NCI-H1048 (cell line): Measurements from ENCODE around the gene ABHD6.
"Not testable (repeated sequence)": the region's sequence is repeated elsewhere in the genome, so short reads cannot be mapped to it uniquely, and the experiment has no call there.

Source experiments
- DNase-seq: peaks from one replicate; lab custom pipeline; 2025; lab: John Stamatoyannopoulos, UW

Gene ABHD6

DNA sequence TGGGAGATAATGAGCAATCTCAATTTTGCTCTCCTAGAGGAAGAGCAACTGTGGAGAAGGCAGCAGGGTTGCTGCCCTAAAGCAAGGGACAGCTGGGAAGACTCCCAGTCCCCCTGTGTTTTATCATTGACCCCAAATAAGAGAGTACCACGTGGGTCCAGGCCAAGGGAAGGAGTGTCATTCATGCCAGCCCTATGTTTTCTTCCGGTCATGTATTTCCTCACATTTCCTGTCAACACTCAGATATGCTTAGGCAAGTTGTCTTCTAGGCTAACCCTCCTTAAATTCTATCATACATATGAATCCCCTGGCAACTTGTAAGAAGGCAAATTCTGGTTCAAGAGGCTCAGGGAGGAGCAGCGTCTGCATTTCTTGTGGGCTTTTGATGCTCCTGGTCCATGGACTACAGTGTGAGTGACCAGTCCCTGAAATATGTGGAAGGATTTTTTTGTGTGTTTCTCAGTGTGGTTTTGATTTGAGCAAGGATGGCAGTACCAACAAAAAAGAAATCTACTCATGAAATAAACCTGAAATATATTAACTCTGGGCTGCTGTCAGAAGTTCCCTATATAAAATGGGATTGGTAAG lies 36.5 kb downstream of the ABHD6 start:
- DNase-seq: no peak

DNA sequence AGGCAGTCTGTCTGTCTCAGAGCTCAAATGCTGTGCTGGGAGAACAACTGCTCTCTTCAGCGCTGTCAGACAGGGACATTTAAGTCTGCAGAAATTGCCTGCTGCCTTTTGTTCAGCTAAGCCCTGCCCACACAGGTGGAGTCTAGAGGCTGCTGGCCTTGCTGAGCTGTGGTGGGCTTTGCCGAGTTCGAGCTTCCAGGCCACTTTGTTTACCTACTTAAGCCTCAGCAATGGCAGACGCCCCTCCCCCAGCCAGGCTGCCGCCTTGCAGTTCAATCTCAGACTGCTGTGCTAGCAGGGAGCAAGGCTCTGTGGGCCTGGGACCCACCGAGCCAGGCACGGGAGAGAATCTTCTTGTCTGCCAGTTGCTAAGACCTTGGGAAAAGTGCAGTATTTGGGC lies 43.5 kb downstream of the ABHD6 start:
- no peak for DNase-seq

DNA sequence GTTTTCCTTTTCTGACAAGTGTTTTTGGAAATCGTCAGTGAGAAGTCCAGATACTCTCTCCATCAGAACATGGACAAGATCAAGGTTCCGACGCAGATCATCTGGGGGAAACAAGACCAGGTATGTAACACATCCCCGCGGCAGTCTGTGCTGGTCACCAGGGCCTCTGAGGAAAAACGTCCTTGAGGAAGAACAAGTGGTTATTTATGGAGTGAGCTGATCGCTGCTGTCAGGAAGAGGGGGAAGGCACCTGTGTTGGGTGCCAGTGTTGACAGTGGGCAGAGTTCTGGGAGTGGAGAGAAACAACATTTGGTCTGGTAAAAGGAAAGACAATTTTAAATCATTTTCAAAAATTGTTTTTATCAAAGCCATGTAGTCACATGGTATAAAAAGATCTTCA lies 47.7 kb downstream of the ABHD6 start:
- DNase-seq: no peak

DNA sequence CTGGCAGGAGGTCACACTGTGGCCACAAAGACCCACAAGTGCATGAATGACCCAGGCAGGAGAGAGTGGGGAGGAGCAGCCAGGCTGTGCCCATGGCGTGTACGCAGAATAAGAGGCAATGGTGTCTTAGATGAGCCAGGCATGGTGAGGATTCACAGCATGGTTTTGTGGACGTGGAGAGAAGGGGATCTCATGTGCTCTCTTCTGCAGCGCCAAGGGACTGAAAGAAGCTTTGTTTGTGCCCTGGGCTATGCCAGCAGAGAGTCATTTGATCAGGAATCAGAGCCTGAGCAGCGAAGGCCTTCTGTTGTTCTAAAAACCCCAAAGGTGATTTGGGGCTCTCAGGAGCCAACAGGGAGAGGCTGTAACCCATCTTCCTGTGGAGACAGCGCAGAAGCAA lies 49.8 kb downstream of the ABHD6 start:
- DNase-seq: no peak

DNA sequence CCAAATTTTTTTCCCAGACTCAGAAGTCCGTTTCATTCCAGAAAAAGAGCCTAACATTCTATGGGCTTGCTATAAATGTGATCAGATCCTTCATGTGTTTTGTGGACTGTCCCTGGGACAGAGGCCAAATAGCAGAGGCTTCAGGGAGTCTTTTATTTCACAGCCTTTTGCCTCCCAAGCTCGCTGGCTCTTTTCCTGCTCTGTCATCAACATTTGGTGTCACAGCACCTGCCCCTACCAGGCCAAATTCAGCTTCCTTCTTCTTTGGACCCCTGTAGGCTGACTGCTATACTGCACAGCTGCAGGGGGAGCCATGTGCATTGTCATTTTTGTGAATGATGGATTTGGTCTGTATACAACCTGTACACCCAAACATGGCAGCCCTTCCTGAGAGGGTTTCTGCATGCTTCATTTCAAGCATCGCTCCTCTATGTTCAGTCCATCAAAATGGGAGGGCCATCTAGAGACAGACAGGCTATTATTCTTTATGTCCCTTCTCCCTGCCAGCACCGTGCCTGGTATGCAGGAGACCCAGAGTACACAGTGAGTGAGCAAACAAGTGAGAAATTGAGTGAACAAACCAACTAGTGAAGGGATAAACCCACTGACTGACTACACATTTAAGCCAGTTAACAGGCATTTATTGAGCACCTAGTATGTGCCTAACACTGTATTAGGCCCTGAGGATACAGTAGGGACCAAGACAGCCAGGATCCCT lies 50.6 kb downstream of the ABHD6 start:
- DNase-seq: no peak

DNA sequence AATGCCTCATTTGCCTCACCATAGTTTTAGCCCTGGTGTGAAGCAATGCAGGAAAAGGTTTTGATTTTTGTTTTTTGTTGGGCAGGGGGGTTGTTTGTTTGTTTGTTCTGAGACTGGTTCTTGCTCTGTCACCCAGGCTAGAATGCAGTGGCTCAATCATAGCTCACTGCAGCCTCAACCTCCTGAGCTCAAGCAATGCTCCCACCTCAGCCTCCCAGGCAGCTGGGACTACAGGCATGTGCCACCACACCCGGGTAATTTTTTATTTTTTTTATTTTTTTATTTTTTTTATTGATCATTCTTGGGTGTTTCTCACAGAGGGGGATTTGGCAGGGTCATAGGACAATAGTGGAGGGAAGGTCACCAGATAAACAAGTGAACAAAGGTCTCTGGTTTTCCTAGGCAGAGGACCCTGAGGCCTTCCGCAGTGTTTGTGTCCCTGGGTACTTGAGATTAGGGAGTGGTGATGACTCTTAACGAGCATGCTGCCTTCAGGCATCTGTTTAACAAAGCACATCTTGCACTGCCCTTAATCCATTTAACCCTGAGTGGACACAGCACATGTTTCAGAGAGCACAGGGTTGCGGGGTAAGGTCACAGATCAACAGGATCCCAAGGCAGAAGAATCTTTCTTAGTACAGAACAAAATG lies 51.5 kb downstream of the ABHD6 start:
- DNase-seq: not testable (repeated sequence)

DNA sequence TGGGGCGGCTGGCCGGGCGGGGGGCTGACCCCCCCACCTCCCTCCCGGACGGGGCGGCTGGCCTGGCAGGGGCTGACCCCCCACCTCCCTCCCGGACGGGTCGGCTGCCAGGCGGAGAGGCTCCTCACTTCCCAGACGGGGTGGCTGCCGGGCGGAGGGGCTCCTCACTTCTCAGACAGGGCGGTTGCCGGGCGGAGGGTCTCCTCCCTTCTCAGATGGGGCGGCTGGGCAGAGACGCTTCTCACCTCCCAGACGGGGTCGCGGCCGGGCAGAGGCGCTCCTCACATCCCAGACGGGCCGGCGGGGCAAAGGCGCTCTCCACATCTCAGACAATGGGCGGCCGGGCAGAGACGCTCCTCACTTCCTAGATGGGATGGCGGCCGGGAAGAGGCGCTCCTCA lies 52.9 kb downstream of the ABHD6 start:
- DNase-seq: not testable (repeated sequence)

DNA sequence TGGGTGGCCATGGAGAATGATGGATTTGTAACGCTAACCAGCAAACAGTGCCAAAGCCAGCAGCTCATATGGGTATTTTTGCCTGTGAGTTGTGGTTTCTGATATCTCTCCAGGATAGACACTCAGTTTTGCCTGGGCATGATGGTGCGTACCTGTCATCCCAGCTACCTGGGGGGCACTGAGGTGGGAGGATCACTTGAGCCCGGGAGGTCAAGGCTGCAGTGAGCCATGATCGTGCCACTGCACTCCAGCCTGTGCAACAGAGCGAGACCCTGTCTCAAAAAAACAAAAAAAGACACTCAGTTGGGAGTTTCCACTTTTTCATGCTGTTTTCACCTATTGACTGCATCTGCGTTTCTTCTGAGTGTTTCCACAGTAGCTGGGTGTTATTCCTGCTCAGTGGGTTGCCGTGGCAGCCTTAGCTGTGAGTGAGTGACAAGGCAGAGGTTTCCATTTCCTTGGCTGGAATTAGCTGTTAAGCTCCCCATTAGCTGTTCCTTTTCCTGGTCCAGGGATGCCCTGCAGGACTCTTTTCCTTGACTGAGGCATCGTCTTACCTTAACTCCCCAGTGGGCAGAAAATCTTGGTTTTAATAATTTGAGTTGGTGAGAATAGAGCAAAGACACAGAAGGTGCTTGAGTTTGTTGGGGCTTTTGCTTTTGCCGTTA lies 54.2 kb downstream of the ABHD6 start:
- DNase-seq: no peak

DNA sequence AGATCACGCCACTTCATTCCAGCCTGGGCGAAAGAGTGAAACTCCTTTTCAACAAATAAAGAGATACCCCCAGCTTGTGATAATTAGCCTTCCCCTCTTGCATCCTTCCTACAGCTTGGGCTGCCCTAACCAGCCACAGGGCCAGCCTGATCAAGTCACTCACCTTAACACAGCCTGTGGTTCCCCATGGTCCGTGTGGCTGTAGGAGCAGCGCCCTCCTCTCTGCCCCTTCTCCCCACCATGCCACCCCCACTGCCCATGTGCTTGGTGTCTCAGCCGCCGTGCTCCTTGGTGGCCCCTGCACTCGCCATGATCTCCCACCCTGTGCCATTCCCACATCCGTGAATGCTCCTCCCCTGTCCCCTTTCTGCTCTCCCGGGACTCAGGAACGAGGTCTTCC lies 55.3 kb downstream of the ABHD6 start:
- DNase-seq: no peak

DNA sequence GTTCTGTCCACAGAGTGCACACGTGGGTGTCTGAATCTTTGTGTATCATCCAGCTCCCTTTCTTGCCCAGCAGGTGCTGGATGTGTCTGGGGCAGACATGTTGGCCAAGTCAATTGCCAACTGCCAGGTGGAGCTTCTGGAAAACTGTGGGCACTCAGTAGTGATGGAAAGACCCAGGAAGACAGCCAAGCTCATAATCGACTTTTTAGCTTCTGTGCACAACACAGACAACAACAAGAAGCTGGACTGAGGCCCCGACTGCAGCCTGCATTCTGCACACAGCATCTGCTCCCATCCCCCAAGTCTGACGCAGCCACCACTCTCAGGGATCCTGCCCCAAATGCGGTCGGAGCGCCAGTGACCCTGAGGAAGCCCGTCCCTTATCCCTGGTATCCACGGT lies 55.9 kb downstream of the ABHD6 start:
- no peak for DNase-seq

DNA sequence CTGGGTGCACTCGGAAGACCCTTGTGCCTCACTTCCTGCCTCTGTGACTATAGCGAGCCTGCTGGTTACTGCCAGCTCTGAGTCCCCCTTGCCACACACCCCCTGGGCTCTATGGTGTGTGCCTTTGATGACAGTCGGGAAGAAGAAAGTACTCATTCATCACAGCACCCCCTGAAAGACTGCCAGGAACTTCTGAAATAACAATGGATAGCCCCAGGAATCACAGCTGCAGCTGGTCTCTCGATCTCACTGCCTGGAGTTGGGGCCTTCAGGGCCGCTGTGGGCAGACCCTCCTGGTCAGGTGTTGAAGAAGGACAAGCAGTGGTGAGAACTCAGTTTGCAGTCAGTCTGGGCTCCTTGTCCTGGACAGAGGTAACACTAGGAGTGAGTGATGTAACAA lies 58.7 kb downstream of the ABHD6 start:
- no peak for DNase-seq

DNA sequence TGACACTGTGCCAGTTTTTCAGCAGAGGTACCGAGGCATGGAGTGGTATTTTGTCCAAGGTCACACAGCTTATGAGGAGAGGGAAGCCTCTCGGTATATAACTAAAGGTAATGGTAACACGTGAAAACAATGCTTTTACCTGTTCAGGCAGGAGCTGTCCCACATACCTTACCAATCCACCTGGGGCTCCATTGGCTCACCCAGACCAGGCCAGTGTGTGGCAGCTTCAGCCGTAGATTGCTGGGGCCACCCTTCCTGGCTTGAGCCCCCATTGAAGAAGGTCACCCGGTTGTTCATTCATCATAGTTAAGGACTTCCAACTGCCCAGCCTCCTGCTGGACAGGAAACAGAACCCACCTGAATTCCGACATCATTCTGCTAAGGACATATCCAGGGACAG lies 59.3 kb downstream of the ABHD6 start:
- DNase-seq: no peak

DNA sequence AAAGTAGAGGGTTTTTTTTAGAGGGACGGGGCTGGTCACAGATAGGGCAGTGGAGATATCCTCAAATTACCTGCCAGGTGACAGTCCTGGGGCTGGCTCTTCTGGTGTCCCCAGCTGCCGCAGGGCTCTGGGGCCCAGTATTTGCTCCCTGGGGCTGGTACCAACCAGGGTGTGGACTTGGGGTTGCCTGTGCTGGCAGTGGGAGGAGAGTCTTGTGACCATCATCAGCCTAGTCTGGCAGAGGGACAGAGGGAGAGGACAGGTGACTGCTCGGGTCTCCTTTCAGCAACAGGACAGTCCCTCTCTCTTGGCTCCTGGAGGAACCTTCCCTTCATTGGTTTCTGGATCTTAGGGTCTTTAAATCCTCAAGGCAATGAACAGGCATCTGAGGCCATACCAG lies 60.6 kb downstream of the ABHD6 start:
- no peak for DNase-seq

DNA sequence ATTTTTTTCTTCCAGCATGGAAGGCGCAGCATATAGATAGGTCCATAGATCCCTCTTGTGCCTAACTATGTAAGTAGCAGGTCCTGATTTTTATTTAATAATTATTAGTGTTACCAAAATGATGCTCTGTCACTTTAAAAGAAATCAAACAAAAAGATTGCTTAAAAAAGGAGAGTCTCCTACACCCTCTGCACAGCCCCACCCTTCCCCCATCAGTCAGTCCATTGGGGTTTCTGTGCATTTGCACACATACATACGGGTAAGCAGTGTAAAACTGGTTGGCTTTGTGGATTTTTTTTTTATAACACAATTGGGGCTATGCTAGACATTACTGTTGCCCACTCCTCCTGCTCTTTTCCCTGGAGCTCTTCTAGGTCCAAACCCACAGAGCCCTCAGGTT lies 61.5 kb downstream of the ABHD6 start:
- DNase-seq: no peak

DNA sequence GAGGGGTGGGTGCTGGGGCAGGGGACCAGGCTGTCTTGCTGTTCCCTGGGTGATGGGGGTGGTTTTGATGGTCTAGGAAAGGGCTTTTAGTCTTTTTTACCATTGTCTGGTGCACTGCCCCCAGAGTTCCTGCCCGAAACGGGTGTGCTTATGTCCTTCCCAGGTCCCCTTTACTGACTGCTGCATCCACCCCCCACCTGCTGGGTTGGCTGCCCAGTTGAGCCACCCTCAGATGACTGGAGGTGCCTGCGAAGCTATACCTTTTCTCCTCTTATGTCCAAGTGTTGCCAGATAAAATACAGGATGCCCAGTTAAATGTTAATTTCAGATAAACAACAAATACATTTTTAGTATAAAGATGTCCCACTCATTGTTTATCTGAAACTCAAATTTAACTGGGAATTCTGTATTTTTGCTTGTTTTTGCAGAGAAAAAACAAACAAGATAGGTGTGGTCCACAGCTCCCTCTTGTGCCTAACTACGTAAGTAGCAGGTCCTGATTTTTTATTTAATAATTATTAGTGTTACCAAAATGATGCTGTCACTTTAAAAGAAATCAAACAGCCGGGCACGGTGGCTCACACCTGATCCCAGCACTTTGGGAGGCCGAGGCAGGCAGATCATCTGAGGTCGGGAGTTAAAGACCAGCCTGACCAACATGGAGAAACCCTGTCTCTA lies 62.4 kb downstream of the ABHD6 start:
- DNase-seq: no peak

DNA sequence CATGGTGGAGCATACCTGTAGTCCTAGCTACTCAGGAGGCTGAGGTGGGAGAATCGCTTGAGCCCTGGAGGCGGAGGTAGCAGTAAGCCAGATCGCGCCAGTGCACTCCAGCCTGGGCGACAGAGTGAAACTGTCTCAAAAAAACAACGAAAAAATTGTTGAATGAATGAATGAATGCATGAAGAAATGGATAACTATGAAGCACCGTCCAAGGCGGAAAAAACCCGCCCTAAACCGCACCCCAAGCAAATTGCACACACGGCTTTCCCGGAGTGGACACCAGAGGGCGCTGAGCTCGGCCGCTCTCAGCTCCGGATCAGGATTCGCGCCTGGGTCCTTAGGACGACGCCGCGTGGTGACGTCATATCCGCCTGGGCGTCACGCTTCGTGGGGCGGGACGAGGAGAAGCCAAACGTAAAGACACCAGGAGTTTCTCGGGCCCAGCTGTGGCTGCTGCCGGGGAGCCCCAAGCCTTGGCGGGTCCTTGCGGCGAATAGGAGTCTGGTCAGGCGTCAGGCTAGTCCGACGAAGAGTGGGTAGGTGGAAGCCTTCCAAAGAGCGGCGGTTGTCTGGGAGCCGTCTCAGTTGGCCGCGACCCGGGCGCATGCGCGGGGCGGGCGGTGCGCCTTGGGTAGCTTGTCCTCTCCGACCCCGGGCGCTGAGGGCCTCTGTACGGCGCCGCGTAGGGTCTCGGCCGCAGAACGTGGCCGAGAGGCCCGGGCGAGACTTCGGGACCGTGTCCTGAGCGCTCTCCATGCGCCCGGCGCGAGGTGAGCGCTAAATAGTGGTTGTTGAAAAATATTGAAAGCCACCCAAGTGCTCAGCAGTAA lies 68.5 kb downstream of the ABHD6 start, which contains the start of the genes HTD2 and RPP14:
TSS of gene HTD2 (plus strand) at position 639 of the 830 bp plus-strand sequence. CDS start 11,094 bp downstream, outside the sequence.
TSS of gene RPP14 (plus strand) at position 364 of the 830 bp plus-strand sequence. CDS start 4,085 bp downstream, outside the sequence.
- peak; percentile 93 for DNase-seq

DNA sequence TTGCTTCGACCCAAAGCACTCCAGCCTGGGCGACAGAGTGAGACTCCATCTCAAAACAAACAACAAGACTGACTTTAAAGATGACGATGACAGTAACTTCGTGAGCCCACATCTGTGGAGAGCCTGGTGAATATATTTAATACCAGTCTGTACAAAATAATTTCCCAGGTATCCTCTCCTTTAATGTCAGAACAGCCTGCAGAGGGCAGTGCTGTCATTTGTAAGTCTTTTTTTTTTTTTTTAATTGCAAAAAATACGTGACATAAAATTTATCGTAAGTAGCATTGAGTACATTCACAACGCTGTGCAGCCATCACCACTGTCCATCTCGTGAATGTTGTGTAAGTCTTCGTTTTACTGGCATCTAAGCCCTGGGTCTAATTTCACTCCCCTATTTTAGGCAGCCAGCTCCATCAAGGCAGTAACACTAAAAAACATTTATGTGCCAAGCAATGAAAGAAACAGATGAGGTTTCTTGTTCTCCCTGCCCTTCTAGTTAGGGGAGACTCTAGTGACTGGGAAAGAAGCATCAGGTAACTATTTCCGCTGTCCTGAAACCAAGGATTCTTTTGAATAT lies 70.1 kb downstream of the ABHD6 start:
- peak; percentile 27 for DNase-seq

DNA sequence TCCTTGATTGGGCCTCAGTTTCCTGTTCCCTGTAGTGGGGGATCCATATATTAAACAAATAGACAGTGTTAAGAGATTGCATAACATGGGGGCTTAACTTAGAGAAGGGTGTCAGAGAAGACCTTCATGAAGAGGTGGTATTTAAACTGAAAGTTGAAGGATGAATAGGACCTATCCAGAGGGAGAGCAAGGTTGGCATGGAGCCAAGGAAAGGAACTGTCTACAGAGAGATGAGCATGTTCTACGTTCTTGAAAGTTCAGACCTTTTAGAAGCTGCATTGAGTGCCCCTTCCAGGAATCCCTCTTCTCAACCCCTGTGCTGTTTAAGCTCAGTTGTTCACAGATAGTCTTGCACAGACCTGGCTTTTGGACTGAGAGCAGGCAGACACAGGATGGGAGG lies 71.1 kb downstream of the ABHD6 start:
- no peak for DNase-seq

DNA sequence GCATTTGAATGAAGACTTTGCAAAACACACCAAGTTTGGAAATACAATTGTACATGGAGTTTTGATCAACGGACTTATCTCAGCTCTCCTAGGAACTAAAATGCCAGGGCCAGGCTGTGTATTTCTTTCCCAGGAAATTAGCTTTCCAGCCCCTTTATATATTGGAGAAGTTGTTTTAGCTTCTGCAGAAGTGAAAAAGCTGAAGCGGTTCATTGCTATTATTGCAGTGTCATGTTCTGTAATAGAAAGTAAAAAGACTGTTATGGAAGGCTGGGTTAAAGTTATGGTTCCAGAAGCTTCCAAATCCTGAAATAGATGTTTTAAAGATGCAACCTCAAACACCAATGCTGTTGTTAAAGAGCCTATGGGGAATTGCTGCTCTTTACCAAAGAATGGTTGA lies 80.2 kb downstream of the ABHD6 start:
- no peak for DNase-seq

DNA sequence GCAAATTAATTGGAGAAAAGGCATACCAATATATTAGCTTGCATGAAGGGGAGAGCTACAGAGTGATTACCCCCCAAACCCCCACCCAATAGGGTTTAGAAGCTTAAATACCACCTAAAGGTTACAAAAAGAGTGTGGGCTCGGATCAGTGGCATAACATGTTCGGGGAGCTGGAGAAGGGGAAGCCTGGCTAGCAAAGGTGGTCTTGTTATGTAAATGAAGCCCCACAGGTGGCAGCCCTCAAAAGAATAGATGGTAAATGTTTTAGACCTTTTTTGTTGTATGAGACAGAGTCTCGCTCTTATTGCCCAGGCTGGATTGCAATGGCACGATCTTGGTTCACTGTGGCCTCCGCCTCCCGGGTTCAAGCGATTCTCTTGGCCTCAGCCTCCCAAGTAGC lies 84.2 kb downstream of the ABHD6 start:
- no peak for DNase-seq

DNA sequence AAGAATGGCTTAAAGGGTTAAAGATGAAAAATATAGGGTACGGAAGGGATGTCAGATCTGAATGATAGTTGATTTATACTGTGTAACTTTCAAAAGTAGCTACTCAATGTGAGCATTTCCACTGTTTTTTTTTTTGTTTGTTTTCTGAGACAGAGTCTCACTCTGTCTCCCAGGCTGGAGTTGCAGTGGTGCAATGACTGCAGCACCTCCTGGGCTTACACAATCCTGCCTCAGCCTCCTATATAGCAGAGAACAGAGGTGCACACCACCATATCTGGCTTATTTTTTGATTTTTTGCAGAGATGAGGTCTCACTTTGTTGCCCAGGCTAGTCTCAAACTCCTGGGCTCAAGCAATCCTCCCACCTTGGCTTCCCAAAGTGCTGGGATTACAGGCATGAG lies 85.2 kb downstream of the ABHD6 start:
- DNase-seq: no peak
